Stimulated activated memory B cell treated with anti-CD40 and anti-IgM and Interleukin-4, amounts not matched to agents 10 μg/mL and 1 μg/mL and 100 μg/mL, for 72 hours (primary cell): Measurements from ENCODE around the gene OR10G2.
"Not testable (repeated sequence)": the region's sequence is repeated elsewhere in the genome, so short reads cannot be mapped to it uniquely, and the experiment has no call there.

ENCODE experiments used
- ATAC-seq: fragments of 150-1000 bp; cut with Tn5 transposase; 2 replicates; pipeline ENCODE4 v1.10.0; 2021
- H3K27ac Mint-ChIP-seq: one replicate; pipeline ENCODE4 v1.8.0; 2022; ENCODE audit warnings: mild to moderate bottlenecking, mixed read lengths
- H3K27me3 Mint-ChIP-seq: one replicate; pipeline ENCODE4 v1.8.0; 2022; ENCODE audit warnings: mixed read lengths
- H3K36me3 Mint-ChIP-seq: one replicate; pipeline ENCODE4 v1.8.0; 2022; ENCODE audit warnings: mixed read lengths
- H3K4me1 Mint-ChIP-seq: one replicate; pipeline ENCODE4 v1.8.0; 2022; ENCODE audit warnings: mixed read lengths
- H3K4me3 Mint-ChIP-seq: one replicate; pipeline ENCODE4 v1.8.0; 2022; ENCODE audit warnings: mild to moderate bottlenecking, moderate library complexity, mixed read lengths
- H3K9me3 Mint-ChIP-seq: one replicate; pipeline ENCODE4 v1.8.0; 2022; ENCODE audit warnings: mixed read lengths

Gene OR10G2

DNA sequence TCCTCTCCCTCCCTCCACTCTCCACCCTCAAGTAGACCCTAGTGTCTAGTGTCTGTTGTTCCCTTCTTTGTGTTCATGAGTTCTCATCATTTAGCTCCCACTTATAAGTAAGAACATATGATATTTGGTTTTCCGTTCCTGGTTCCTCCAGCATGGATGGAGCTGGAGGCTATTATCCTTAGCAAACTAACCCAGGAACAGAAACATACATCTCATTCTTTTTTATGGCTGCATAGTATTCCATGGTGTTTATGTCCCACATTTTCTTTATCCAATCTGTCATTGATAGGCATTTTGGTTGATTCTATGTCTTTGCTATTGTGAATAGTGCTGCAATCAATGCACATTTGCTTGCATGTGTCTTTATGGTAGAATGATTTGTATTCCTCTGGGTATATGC, 4.2 kb downstream of the OR10G2 start:
- peaks cover 29% of the 10 kb centered on the region for H3K27me3 Mint-ChIP-seq
- not testable (repeated sequence) for H3K4me3 Mint-ChIP-seq, H3K9me3 Mint-ChIP-seq, H3K4me1 Mint-ChIP-seq, H3K36me3 Mint-ChIP-seq, ATAC-seq, H3K27ac Mint-ChIP-seq

DNA sequence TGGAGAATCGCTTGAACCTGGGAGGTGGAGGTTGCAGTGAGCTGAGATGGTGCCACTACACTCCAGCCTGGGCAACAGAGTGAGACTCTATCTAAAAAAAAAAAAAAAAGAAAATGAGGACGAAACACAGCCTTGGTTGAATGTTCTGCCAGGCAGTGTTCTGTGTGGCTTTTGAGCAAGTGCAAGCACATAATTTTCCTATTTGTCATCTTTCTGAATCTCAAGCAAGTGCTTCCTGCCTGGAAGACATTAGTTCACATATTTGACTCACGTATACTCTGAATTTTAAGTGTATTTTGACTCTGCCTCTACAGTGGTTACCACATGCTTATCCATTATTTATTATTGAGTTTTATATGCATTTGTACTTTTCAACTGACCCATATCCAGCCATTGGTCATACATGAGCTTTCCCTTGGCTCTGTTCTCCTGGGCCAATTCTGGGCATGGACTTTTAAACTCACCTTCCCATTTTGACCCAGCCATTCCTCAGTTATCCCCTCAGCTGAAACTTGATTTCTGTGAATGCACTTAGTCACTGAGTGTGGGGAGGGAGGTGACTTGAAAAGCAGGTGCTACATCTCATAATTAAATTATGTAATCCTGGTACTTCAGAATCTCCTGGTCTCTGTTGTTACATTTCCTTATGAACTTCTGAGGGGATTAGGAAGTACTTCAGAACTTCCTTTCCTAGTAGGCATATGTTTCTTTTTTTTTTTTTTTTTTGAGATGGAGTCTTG, 8.1 kb downstream of the OR10G2 start:
- H3K27ac Mint-ChIP-seq = no peak overlapping the region

DNA sequence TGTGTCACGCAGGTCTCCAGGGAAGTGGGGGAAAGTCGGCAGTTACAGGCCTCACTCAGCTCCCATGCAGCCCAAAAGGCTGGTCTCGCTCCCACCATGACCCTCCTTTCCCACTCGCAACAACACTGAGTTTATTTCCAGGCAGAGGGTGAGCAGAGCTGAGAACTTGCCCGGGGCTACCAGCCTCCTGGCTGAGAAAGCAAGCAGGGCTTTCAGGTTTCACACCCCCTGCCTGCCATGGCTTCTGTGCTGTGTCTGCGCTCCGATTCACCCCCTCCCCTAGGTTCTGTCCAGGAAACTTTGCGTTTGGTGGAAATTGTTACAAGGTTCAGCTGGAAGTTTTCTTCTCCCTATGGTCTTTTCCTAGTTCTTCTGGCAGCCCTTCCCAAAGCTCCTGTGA, 17.1 kb downstream of the OR10G2 start:
- Mint-ChIP-seq H3K9me3 (no peaks in the 10 kb centered on the region), H3K4me1 (no peaks in the 10 kb centered on the region), H3K4me3 (no peak overlapping the region), H3K36me3 (no peaks in the 10 kb centered on the region), H3K27me3 (peaks cover 55% of the 10 kb centered on the region), H3K27ac (no peak overlapping the region)
- no peak for ATAC-seq

More for the DNA sequence above, 8.1 kb downstream of the OR10G2 start:
- no peaks in the 10 kb centered on the region for H3K36me3 Mint-ChIP-seq
- H3K4me1 Mint-ChIP-seq = no peaks in the 10 kb centered on the region
- no peaks in the 10 kb centered on the region for H3K9me3 Mint-ChIP-seq
- H3K27me3 Mint-ChIP-seq = peaks cover 20% of the 10 kb centered on the region
- ATAC-seq = no peak
- H3K4me3 Mint-ChIP-seq = no peak overlapping the region

DNA sequence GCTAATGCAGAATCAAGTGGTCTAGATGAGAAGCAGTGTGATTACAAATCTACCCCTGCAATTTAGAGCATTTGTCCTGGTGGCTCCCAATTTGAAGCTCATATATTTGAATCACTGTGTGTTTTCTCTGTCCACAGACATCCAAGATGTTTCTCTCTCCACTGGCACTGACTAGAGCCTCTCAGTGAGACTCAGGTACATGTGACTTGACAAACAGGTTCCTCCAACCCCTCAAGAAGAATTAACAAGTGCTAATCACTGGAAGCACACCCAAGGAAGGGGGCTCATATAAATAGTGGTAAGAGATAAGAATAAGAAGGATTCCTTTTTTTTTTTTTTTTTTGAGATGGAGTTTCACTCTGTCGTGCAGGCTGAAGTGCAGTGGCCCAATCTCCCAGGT, 20.5 kb downstream of the OR10G2 start:
- H3K36me3 Mint-ChIP-seq = no peaks in the 10 kb centered on the region
- H3K4me3 Mint-ChIP-seq = no peak overlapping the region
- no peak overlapping the region for H3K27ac Mint-ChIP-seq
- no peaks in the 10 kb centered on the region for H3K9me3 Mint-ChIP-seq
- H3K4me1 Mint-ChIP-seq = no peaks in the 10 kb centered on the region
- peaks cover 27% of the 10 kb centered on the region for H3K27me3 Mint-ChIP-seq
- no peak for ATAC-seq

DNA sequence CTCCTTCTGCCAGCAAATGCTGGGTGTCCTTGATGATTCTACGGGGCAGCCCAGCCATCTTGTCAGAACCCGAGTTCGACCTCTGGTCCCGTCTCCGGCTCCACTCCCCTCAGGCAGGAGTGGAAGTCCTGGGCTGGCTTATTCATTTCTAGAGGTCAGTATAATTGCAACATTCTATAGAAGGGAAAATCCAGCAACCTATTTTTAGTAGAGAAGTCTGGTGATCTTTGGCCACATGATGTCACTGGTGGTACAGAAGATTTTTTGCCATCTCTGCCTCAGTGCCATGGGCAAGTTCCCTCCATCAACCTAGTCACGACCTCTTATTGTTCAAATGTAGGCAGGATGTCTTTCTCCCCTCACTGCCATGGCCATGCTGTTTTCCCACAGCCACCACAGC, 22.4 kb downstream of the OR10G2 start:
- H3K27me3 Mint-ChIP-seq = peaks cover 10% of the 10 kb centered on the region
- H3K27ac Mint-ChIP-seq = no peak overlapping the region
- no peaks in the 10 kb centered on the region for H3K9me3 Mint-ChIP-seq
- H3K36me3 Mint-ChIP-seq = no peaks in the 10 kb centered on the region
- H3K4me3 Mint-ChIP-seq = no peak overlapping the region
- no peaks in the 10 kb centered on the region for H3K4me1 Mint-ChIP-seq
- ATAC-seq = no peak

DNA sequence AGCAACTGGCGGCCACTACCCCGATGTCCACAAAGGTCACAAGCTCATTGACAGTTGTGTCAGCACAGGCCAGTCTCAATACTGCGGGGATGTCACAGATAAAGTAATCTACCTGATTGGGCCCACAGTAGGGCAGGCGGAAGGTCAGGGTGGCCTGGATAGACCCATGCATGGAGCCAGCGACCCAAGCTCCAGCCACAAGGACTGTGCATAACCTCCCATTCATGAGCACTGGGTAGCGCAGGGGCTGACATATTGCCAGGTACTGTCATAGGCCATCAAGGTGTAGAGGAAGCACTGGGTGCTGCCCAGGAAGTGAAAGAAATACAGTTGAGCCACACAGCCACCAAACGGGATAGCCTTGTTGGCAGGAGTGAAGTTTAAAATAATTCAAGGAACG, 32.6 kb downstream of the OR10G2 start:
- not testable (repeated sequence) for H3K4me3 Mint-ChIP-seq, H3K4me1 Mint-ChIP-seq, H3K36me3 Mint-ChIP-seq, H3K27ac Mint-ChIP-seq, H3K9me3 Mint-ChIP-seq
- H3K27me3 Mint-ChIP-seq = peaks cover 11% of the 10 kb centered on the region
- ATAC-seq = peak; percentile 45

DNA sequence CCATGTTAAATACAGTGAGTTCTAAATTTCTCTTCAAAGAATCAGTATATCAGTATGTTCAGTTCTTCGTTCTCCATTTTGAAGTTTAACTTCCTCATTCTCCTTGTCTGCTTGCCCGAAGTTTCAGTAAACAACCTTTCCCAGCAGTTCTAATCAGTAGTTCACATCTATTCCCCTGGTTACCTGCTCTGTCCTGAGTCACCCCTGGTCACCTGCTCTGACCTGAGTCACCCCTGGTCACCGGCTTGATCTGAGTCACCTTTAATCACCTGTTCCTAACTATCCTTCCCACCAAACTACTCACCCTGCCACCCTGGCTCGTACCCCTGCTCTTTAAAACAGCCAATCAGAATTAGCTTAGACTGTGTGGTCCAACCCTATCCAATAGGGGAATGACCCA, 45.4 kb downstream of the OR10G2 start:
- peaks cover 42% of the 10 kb centered on the region for H3K27me3 Mint-ChIP-seq
- no peak overlapping the region for H3K4me3 Mint-ChIP-seq
- no peak for ATAC-seq
- no peaks in the 10 kb centered on the region for H3K4me1 Mint-ChIP-seq
- no peak overlapping the region for H3K27ac Mint-ChIP-seq
- H3K9me3 Mint-ChIP-seq = peaks cover 17% of the 10 kb centered on the region
- H3K36me3 Mint-ChIP-seq = no peaks in the 10 kb centered on the region
